ENCODE results near the gene ARSI. TPM values are rescaled to one million over a fixed set of nuclear protein-coding genes. Genes with fewer than 3 reads are reported as not detected.

The ARSI gene
- total RNA-seq, 1 donor from 2014 or later = 2.2 TPM

DNA sequence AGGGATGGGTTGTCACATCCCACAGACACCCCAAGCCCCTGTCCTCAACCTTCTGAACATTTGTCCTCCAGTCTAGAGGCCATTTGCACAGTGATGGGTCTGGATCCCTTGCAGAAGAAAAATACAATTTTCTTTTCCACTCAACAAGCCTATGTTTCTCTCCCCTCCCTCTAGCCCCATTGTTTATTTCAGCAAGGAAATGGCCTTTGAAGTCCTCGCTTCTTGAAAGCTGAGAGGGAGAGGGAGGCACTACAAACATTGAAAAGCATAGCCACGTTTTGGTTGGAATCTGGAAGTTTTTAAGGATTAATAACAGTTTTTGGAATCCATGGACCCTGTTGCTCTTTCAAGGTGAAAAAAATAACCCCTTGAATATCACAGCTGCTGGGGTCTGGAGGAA, 24.0 kb upstream of the ARSI start:
- no peak for DNase-seq (ENCODE audit: low spot score)

GRCh38 chr5:150325426-150325825, 22.7 kb upstream of the ARSI start:
- DNase-seq (ENCODE audit: low spot score) = no peak

DNA sequence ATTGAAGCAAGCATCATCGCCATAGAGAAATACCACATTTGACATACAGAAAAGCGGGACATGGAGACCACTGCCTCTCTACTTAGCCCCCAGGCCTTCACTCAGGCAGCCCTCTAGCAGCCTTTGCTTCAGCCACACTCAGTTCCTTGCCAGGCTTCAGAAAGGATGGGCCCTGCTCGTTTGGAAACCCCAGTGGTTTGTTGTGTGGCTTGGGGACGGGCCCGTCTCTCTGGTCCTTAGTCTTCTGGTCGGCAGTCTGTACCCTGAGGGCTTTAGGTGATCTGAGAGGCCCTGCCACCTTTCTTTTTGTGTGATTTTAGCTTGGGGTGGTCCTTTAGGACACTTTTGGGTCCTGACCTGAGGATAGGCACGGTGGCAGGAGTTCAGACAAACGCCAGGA, 21.1 kb upstream of the ARSI start:
- no peak for DNase-seq (ENCODE audit: low spot score)

DNA sequence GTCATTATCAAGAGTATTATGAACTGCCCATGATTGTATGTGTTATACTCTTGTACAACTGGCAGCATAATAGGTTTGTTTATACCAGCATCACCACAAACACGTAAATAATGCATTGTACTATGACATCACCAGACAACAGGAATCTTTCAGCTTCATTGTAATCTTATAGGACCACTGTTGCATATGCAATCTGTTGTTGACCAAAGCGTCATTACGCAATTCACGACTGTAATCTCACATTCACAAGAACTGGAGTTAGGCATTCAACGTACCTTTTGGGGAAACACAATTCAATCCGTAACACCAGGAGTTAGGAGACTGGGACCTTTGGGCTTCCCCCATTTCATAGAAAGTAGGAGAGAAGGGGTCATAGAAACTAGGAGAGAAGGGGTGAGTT, 20.4 kb upstream of the ARSI start:
- DNase-seq (ENCODE audit: low spot score) = no peak

DNA sequence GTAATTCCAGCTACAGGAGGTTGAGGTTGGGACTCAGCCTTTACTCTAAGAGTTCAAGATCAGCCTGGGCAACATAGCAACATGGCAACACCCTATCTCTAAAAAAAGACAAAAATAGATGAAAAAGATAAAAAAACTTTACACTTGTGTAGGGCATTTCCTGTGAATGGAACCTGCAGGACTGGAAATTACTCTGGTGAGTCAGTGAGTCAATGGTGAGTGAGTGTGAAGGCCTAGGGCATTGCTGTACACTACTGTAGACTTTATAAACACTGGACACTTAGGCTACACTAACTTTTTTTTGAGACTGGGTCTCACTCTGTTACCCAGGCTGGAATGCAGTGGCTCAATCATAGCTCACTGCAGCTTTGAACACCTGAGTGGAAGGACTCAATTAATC, 19.5 kb upstream of the ARSI start:
- DNase-seq (ENCODE audit: low spot score) = no peak

GRCh38 chr5:150321784-150322183, 19.1 kb upstream of the ARSI start:
- no peak for DNase-seq (ENCODE audit: low spot score)

- DNase-seq (ENCODE audit: low spot score) = no peak
Measured at GRCh38 chr5:150321211-150321610, 18.5 kb upstream of the ARSI start.

DNA sequence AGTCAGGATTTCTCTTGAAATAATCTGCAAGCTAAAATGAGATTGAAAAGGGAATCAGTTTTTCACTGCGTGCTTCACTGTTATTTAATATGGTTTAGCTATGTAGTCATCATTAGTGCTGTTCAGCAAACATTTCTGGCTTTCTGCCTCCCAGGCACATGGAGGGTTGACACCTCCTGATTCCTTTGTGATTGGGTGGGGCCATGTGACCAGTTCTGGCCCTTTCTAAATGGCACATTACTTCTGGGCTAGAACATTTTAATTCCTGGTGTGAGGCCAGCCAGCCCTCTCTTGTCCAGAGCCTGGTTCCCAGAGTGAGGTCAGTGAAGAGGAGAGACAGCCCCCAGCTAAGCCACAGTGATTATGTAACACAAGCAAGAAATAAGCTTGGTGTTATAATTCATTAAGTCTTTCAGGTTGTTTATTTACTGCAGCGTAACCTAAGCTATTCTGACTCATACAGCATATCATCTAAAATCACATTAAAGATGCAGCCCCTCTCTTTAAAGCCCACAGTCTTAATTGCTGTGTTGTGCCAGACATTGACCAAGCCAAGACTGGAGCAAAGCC, 17.4 kb upstream of the ARSI start:
- DNase-seq (ENCODE audit: low spot score) = peak; percentile 65

GRCh38 chr5:150319484-150319790, 16.7 kb upstream of the ARSI start:
- DNase-seq (ENCODE audit: low spot score) = no peak

DNA sequence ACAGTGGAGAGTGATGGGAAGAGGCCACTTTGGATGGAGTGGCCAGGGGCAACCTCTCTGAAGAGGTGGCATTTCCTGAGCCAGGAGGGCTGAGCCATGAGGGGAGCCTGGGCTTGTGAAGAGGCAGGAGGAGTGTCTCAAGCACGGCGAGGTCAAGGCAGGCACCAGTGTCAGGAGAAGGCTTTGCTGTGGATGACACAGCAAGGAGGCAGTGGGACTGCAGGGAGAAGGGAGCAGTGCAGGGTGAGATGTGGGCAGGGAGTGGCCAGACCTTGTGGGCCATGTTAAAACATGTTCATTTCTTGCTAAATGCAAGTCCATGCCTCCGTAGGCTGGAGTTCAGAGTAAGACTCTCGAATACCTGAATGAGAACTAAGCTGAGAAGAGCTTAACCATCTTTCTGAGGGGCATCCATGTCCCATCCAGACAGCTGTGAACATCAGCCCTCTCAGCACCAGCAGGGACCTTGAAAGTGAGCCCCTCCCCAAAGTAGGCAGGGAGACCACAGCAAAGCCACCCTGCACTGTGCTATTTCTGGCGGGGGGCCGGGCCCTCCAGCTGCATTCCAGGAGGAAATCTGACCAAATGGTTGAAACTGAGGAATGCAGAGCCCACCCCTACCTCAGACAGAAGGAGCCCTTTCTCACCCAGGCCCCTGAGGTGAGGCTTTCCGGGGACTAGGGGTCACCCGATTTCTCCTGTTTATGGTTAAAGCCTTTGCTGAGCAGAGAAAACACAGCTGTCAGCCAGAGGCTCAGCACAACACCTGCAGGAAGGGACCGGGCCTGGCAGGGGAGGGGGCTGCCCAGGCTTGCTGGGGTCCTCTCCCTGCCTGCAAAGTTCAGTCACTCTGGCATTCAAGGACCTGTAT, 16.1 kb upstream of the ARSI start:
- DNase-seq (ENCODE audit: low spot score) = no peak

GRCh38 chr5:150317048-150318003, 14.6 kb upstream of the ARSI start:
- no peak for DNase-seq (ENCODE audit: low spot score)

GRCh38 chr5:150316320-150316719, 13.6 kb upstream of the ARSI start:
- no peak for DNase-seq (ENCODE audit: low spot score)

DNA sequence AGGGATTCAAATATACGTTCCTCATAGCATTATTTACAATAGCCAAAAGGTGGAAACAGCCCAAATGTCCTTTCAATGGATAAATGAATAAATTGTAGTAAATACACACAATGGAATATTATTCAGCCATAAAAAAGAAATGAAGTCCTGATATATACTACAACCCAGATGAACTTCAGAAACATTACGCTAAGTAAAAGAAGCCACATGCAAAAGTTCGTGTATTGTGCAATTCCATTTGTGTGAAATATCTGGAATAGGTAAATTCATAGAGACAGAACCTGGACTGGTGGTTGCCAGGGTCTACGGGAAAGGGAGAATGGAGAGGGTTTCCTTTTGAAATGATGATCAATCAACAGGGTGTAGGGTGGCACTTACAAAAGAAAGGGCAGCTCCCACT, 12.5 kb upstream of the ARSI start:
- no peak for DNase-seq (ENCODE audit: low spot score)

DNA sequence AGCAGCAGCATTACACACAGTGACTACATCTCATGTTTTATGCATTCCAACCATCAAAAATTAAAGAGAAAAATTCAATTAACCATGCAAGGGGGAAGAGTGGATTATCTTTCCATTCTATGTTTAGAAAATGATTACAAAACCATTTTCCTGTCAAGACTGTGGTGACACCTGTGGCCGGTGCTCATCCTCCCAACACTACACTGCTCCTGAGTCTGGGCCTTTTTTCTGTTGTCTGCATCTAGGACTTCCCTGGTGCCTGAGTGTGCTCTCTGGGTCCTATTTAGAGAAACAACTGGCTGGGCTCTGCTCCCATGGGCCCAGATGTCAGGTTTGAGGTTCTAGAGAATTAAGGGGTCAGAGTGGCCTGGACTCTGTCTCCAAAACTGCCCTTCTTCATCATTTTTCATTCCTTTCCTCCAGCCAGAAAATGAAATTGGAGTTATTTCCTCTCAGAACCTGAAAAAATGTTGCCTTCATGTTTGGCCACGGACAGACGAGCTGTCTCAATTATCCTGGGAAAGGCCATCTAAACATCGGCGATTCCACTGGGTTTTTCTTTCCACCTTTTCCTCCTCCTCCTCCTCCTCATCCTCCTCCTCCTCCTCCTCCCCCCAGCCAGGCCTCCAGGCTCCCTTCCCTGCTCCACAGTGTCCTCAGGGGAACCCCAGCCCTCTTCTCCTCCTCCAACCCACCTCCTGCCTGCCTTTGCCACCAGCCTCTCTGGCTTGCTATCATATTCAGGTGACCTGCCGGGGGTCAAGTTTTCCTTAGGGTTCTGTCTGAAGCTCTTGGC, 11.4 kb upstream of the ARSI start:
- DNase-seq (ENCODE audit: low spot score) = no peak

DNA sequence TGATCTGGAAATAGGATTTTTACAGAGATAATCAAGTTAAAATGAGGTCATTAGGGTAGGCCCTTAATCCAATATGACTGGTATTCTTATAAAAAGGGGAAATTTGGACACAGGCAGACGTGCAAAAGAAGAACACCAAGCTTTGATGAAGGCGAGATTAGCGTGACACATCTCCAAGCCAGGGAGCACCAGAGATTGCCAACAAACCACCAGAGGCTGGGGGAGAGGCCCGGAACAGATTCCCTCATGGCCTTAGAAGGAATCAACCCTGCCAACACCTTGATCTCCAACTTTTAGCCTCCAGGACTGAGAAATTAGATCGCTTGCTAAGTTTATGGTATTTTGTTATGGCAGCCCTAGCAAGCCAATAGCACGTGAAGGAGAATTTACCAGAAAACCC, 10.8 kb upstream of the ARSI start:
- DNase-seq (ENCODE audit: low spot score) = no peak

GRCh38 chr5:150312518-150312917, 9.8 kb upstream of the ARSI start:
- no peak for DNase-seq (ENCODE audit: low spot score)

DNA sequence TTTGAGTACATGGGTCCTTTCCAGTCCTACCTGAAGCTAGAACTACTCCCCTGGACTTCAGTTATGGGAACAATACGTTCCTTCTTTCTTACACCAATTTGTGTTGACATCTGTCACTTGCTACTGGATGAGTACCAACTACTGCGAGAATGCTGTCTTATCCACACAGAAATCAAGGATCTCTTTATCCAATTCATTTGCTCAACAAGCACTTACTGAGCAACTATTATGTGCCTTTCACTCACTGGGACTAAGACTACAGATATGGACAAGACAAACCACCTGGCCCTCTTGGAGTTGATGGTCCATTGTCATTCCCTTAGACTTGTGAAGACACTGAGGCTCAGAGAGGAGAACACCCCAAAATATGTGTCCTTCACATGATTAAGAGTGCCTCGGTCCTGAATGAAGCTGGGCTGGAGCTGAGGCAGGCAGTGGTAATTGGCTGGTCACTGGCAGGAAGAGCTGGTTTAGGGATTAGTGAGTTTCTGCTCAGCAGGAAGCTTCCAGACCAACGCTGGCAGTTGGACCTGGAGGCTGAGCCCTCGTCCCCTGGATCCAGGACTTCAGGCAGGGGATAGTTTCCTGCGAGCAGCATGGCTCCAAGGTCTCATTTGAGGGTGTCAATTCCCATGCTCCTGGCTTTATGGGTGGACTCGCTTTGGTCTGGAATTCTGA, 8.4 kb upstream of the ARSI start:
- DNase-seq (ENCODE audit: low spot score) = no peak

DNA sequence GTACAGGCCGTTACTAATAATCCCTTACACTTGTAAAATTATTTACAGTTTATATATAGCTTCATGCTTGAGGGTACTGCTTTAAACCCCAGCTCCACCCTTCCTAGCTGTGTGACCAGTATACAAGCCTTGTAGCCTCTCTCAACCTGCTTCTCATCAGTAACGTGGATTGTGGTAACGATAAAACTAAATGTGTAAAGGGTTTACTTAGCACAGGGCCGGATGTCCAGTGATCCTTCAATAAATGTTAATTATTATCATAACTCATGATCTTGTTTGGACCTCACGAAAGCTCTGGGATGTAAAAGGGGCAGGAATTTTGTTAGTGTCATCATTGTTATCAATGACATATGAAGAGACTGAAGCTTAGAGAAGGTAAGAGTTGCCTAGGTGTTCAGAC, 7.5 kb upstream of the ARSI start:
- DNase-seq (ENCODE audit: low spot score) = no peak

- no peak for DNase-seq (ENCODE audit: low spot score)
Measured at GRCh38 chr5:150309886-150310239, 7.2 kb upstream of the ARSI start.

- DNase-seq (ENCODE audit: low spot score) = no peak
Measured at GRCh38 chr5:150309101-150309885, 6.6 kb upstream of the ARSI start.
